ENCODE data around the gene ABCD3.
A peak's percentile ranks its signal among the peaks of the same experiment; 100 is the strongest.

The ABCD3 gene

DNA sequence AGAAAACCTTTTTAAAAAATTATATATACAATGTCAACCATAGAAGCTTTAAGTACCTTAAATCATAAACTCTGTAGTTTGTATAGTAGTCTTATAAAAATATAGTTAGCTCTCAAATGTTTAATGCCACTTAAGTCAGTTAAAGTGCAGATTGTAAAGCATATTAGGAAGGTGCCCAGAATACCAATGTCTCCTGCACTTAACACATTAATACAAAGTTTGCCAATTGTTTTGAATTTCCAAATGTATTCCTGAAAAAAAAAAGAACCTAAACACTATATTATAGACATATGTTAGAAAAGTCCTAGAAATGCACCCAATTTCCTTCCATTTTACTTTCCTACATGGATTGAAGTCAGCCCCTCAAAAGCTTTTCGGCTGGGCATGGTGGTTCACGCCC, 111.2 kb downstream of the ABCD3 start:
- DNase-seq: no peak

DNA sequence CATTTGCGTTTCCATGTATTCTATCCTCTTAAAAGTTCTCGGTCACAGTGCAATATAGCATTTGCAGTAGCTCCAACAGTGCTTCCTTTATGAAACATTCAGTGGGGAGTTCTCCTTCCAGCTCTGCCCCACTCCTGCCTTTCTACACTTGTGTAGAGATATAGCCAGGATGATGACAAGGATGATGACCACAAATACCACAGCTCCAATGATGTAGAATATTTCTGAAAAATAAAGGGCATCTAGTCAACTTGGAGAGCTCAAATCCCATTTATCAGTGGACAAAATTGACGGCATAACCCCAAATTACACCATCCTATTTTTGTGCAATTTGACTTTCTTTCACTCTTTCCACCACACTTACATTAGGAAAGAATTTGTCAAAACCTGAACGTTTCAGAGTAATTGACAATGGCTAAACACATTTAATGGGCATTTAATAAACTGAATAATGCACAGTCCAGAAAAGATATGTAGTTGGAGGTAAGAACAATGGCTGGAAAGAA, 112.2 kb downstream of the ABCD3 start:
- DNase-seq: no peak

DNA sequence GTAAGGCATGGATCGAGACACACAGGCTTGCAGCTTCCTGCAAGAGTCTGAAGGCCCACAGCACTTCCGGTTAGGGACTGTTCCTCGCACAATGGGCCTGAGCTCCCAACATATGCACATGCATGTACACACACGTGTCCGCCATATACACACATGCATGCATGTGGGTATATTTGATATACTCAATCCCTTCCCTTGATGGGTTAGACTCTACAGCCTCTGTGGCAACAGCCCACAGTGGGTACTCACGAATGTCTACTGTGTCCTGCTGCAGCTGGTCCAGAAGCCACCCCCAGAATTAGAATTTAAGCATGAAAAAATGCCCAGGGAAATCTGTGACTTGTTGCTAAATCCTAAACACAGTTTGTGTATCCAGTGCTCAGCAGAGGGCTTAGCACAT, 113.5 kb downstream of the ABCD3 start:
- no peak for DNase-seq

DNA sequence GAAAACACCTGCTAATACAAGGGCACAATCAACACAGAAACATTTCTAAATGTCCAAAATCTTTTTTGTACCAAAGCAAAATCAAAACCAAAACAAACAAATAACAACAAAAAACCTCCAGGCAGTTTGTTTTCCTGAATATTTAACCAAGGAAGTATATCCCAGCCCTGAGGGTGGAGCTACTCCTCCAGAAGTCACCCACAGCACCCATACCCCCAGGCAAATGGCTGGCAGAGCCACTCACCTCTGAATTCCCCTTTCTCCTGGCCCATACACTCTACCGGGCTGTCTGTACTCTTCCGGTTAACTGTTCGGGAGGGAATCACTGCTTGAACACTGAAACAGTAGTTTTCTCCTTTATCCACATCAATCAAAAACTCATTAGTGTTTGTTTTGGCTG, 113.9 kb downstream of the ABCD3 start:
- DNase-seq: no peak

DNA sequence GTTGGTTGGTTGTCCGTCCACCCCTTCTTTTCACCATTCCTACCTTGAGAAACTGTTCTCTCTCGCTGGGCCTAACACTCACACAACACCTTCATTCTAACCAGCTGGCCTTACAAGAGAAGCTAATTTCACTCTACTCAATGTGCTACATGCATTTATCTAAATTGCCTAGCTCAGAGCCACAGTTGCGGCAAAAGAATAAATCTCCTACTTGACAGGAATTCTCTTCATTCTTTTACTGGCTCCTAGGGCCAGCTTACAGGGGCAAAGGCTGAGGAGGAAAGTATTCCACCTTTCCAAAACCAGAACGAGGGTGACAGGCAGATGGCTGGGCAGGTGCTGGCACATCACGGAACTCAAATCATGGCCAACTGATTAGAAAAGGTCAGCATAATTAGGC, 116.9 kb downstream of the ABCD3 start:
- no peak for DNase-seq

DNA sequence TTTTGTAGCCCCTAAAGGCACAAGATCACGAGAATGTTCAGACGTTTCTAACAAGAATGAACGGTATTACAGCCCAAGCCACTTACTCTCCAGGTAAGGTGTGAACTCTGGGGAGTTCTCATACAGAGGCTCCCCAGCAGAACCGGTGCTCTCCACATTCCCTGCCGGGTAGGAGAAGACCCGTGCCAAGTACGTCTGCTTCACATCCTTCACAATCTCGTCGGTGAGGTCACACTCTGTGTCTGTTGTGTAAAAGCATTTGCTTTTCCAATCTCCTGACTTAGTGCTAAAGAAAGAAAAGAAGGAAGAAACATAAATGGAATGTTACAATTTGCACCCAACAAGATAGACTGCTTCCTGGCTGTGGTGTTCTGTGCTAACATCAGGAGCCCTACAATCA, 117.7 kb downstream of the ABCD3 start:
- DNase-seq: no peak

DNA sequence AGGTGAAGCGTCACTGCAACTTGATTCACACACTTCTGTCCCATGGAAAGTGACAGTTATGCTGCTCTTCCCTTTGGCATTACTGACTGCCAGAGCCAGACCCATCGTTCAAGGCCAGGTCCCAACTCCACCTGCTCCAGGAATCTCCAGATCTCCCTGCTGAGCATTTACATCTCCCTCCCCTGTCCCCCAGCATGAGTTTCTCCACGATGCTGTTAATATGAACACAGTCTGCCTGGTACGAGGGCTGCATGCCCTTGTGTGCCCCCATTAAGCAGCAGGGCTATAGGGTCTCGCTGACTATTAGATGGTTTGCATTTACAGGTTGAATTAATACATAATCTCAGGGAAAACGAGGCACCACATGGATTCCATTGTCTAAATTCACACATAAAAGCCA, 119.1 kb downstream of the ABCD3 start:
- DNase-seq: no peak

DNA sequence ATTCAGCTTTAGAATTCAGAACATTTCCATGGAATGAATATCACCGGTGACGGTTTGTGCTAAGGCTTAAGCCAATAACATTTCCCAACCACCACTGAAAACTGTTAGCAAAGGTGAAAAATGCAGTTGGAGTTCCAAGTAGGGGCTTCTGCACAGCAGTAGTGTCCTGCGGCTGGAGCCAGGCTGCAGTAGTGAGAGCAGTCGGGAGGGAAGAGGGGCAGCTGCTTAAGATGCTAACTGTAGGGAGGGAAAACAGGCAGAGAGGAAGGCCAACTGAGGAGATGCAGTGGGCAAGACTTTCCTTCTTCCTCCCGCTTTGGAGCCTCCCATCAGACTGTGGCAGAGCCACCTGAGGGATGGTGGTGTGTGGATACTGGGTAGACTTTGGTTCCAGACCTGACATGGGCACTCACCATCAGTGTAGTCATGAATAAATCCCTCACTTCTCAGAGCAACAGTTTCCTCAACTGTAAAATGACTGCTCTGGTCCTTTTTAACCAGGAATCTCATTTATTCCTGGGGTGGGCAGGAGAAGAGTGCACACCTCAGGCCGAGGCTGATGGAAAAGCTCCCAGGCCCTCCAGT, 120.1 kb downstream of the ABCD3 start:
- no peak for DNase-seq

DNA sequence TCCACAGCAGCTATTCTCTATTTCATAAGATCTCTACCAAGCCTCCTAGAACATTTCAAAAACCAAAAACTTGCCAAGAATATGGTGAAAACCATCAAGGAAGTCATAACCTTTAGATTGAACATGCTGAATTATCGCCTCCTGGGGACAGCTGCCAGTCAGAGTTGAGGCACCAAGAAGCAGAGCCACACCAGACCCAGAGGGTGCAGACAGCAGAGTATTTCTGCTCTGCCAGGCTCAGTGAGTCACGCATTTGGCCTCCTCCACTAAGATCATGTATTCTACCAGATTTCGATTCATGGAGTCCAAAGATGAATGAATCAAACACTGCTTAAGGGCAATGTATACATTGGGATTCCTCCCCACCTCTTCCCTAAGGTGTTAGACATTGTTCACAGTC, 121.3 kb downstream of the ABCD3 start:
- DNase-seq: no peak

DNA sequence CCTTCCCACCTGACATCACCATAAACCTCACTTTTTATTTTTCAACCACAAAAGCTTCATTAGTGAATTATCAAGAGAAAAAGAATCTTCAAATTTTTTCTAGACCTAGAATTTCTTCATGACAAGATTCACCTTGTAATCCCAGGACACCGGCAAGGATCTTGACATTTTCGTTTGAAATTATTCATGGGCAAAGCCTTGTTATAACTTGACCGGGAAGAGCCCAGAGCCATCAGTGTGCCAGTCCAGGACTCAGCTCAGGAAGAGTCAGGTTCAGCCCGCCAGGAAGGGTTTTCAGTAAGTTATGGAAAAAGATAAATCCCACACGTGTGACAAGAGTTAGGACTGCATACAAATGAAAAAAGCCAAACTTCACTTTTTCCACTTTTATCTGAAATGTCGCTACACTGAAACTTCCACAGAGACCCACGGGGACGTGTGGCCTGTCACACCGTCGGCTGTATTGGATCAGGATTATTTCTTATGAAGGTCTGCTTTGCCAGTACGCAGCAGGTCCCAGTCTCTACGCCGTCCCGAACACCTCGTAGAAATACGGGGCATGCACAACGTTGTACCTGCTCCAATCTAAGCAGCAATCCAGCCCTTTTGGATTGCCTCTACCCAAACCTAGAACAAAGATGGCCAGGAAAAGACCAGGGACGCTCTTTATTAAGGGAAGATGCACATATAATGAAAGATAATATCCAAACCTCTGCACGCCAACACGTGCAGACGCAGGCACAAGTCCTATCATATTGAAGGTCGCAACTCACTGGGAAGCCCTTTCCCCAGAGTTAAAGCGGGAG, 122.5 kb downstream of the ABCD3 start:
- DNase-seq: no peak

DNA sequence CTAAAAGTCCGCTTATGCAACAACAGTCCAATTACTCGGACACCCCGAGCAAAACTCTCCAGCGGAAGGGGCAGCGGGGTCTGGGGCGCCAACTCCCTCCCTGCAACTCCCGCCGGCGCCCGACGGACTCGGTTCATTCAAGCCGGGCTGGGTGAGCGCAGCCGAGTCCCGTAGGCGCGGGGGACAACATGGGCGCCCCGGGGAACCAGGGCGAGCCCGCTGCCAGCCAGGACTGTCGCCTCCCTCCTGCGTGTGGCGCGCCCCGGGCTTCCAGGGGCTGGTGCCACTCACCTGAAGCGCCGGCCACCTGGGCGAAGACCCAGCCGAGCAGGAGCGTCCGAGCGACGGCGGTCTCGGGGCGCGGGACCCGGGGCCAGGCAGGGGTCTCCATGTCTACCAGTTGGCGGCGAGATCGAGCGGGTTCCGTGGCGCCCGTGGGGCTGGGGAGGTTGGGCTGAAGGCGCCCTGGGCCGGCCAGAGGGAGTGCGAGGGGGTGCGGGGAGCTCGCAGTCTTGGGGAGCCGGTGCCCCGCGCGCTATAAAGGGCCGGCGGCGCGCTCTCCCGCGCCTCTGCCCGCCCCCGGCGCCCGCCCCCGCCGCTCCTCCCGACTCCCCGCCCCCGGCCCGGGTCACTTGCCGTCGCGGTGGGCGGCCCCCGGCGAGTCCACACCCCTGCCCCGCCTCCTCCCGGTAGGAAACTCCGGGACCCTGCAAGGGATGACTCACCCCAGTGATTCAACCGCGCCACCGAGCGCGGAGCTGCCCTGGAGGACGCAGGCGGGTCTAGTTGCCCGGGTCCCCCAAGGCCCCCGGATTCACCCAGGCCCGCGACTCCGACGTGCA, 123.3 kb downstream of the ABCD3 start, which contains the start of gene F3:
Gene F3, minus strand, starts transcription at position 514 of the 842 bp plus-strand sequence. Its CDS starts 123 bp downstream, at position 391.
- DNase-seq: peak; percentile 79

DNA sequence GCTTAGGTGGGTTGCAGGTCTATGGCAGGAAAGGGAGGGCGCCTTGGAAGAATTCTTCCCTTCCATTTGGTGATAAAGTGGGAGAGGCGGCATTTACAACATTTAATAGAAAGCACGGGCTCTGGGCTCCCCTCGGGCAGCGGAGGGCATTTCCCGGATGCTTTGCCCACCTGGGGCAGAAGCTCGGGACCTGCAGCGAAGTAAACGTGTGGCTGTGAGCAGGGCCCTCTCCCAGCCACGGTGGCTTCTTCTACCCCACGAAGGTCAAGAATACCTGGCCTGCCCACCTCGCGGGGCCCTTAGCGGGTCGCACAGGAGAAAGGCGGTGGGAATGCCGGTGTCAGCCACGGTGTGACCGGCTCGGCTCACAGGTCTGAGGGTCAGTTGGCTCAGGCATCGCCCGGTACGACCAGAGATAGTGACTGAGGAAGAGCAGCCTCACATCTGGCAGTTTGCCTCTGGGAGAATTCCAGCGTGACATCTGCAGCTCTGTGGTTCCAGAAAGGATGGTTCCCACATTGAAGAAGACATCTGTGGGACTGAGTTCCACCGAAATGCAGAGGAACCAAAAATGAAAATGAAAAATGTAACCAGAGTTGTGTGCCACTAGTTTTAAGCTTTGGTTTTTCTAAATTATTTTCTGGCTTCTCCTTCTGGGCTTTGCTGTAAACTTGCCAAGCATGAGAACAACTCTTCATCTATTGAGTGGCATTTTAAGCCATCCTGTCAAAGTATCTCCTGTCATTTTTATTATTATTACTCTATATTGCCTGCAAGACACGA, 124.1 kb downstream of the ABCD3 start:
- DNase-seq: no peak

DNA sequence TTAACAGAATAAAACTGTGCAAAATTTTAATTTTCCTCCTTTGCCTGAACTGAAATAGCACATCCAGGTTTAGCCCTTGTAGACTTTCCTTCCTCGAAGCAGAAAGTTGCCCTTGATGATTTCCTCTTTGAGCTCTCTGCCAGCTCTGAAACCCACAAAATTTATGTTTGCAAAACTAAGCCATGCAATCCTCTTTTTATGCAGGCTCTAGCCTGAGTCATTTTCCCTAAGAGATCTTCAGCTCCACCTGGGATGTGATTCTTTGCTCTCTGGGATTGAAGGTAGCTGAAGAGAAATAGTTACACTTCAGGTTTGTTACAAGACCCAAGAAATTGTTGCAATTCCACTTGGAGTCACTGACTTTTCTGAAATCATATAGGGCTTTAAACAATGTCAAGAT, 124.8 kb downstream of the ABCD3 start:
- DNase-seq: no peak

DNA sequence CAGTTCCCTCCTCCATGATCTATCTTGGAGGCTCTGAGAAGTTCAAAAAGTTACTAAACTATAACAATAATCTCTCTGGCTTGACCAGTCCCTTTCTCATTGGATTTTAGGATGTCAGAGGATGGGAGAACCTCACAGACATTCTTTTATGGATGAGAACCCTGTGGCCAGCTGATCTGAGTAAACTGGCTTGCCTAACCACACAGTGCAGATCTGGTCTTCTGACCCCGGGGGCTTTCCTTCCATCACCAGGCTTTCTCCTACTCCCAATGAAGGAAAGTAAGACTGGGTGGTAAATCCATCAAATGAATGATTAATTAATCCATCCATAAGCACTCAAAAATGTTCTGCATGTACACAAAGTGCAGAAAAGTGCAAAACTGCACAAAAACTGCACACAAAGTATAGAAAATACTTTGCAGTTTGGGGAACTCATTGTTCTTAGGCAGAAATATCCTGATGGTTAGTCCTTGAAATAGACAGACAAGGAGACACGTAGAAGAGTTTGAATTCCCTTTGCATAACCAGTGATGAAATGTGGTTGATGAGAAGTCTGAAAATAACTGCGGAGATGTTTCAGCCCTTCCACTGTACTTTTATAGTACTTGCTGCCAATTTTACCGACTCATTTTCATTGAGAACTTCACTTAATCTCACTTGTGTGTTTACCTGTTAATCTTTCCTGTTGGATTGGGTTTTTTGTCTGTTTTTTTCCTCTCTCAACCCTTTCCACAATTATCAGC, 125.9 kb downstream of the ABCD3 start:
- no peak for DNase-seq

DNA sequence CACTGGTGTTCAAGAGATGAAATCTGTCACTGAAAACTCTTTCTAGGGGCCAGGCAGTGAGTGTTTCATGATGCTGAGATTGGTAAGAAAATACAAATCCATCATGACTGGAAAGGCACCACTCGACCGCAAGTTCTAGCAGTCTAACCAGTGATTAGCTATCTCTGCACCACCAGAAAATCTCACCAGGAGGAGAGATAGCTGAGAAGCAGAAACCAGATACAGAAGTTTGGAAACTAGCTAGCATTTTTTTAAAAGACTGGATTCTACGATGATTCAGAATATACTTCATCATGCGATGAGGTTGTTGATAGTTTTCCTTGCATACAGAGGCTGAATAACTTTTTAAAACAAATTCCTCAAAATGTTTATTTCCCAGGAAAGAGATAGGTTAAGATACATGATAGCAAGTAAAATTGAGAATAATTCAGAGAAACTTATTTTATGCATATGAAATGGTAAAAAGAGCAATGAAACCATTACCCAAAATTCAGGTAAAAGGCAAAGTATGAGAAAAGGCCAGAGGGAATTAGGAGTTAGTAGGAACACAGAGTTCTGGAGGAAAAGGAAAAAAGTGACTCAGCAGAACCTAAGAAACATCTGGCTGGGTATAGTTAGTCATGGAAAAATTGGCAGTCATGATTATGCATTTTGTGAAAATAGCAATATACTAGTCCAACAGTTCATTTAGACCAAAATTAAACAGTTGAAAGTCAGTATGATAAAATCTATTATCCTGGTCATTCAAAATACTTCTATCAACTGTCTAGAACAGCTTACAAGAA, 126.7 kb downstream of the ABCD3 start:
- DNase-seq: no peak

DNA sequence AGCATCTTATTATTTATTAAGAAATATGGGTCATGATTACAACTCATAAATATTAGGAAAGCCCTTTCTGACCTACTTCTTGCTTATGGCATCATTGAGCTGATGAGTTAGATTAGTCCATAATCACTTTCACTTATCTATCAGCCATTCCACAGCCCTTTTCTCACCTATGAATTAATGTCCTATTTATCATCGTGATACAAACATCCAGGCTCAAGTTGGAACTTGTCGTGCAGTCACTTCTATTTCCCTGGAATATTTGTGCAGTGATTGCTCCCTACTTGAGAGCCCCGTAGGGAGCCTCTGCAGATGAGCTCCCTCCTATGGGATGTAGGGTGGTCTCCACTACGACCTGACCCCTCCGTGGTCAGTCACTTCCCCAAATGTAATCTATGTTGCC, 131.5 kb downstream of the ABCD3 start:
- DNase-seq: no peak

DNA sequence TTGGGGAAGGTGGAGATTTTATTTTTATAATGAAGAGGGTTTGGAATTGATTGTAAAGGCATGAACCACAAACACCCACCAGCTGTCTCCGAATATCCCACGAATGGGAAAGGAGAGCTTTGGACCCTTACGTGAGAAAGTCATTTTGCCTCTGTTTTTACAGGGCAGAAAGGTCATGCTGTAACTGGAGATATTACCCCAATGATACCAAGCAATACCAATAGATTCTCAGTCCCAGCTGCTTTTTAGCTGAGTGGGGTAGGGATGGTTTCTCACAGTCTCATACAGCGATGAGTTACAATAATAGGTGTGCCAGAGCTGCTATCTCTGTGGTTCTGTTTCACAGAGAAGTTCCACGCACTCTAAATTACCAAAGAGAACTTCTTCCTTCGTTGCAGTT, 132.2 kb downstream of the ABCD3 start:
- DNase-seq: no peak

DNA sequence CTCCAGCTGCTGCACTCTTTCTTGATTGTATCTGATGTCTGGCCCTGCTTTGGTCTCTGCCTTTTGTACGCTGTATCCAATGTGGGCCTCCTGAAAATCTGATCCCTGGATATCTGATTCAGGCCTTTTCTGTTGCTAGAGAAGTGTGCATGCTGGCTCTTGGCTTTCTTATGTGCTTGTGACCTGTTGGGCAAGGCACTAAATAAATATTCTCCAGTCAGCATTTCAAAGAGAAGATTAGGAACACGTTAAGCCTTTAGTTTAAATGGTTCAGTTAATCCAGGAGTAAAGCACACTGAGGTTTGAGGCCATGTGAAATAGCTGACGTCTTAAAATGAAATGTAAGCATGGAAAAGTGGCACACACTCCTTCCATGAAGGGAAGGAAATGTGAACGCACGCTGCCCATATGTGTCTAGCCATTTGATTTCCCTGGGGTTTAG, 132.6 kb downstream of the ABCD3 start:
- DNase-seq: no peak

DNA sequence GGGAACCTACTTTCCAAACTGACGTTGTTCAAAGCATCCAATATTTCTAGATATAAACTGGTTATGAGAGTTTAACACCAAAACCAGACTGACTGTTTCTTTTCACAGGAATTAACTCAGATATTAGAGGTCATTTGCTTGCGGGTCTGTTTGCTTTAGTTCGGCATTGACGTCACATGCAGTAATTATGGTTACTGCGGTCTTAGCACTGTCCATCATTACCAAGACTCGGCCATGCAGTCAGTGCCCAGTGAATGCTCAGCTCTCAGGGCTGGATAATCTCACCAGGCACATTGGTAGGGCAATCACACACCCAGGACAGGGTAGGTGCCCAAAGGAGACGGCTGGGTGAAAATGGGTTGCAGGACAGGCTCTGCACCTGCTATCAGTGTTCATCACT, 133.3 kb downstream of the ABCD3 start:
- no peak for DNase-seq

DNA sequence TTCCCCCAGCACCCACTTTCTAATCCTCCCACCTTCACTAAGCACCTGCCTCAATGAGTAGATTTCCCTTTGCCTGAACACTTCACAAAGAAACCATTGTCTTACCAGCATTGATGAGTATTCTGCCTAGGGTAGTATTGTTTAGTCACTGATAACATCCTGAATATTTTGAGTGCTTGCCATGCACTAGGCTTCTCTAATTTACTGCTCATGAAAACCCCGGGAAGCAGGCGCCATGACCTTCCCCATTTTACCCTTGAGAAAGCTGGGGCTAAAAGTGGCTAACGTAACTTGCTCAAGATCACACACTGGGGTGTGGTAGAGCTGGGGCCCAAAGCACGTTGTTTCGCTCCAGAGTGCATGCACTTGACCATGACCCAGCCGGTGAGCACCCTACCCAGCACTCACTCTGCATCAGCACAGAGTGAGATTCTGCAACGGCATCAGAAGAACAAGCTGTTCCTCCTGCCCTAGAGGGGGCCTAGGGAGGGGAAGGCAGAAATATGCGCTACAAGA, 133.9 kb downstream of the ABCD3 start:
- no peak for DNase-seq

DNA sequence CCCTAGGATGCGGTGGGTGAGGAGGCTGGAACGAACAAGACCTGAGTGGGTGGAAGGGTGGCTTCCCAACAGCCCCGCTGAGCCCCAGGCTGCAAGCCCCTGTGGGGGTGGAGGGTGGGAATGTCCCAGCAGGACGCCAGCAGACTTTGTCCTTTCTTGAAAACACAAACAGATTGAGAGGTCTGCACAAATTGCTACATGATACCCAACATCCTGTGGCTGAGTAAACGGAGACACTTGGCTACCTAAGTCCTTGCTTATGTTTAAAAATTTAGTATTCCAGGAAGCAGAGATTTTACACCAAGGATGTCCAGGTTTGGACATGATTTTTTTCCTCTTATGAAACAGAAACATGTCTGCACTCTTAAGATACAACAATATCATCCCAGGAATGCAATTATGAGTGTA, 135.1 kb downstream of the ABCD3 start:
- DNase-seq: no peak
